Amniotic epithelial cell (primary cell): ENCODE results near the gene LGI2.
"Not testable (repeated sequence)": the region's sequence is repeated elsewhere in the genome, so short reads cannot be mapped to it uniquely, and the experiment has no call there.

Source experiments
- DNase-seq: peaks from one replicate; pipeline ENCODE4 v3.0.0-alpha.2; 2010; ENCODE audit warnings: low read depth

LGI2 gene

GRCh38 chr4:25030277-25031076 is at the start of gene LGI2:
Gene LGI2 (minus strand): TSS chr4:25030946. CDS start chr4:25030693, 253 bp downstream.
- DNase-seq: peak; percentile 8

- no peak for DNase-seq
Observed at GRCh38 chr4:25078523-25078922, 47.8 kb upstream of the LGI2 start.

DNA sequence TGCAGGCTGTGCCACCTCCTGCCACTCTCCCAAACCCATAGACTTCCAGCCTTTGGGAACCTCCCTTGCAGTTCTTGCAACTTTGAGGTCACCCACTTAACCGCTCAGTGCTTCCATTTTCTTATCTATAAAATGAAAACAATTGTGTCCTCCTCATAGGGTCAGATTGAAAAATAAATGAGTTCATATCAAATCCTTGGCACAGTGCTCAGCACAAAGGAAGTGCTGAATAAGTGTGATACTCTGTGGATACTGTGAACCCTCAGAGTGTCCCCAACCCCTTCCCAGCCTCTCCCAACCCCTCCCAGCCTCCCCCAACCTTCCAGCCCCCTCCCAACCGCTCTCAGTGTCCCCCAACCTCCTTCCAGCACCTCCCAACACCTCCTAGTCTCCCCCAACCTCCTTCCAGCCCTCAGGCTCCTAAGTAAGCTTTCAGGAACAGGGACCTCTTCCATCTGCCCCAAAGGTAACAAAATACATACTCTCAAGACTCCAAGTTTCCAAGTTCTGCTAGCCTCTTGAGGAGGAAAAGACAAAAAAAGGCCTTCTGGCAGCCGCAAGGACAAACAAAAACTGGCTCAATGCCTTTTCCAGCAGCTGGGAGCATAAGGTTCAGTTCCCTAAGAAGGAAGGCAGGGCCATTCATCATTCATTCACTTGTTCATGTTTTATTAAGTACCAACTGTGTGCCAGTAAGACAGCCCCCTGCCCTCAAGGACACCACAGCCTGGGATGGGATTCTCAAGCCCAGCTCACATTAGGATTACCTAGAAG is 46.1 kb upstream of the LGI2 start:
- DNase-seq: no peak

DNA sequence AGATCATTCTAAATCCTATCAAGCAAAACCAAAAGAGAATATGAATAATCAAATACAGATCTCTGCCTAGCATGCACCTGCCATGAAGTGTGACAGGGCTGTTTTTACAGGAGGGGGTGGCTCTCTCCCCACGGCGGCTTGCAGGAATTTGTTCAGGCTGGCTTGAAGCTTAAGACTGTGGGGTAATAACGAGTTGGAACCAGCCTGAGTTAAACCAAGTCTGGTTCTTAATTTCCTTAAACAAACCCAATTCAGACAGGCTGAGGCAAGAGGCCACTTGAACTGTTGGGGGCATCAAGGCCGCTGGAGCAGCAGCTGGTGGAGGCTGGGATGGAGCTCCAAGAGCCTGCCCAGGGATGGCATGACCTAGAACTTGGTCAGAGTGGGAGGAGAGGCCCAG is 45.1 kb upstream of the LGI2 start:
- DNase-seq: no peak

- DNase-seq: no peak
Observed at GRCh38 chr4:25075129-25075528, 44.4 kb upstream of the LGI2 start.

DNA sequence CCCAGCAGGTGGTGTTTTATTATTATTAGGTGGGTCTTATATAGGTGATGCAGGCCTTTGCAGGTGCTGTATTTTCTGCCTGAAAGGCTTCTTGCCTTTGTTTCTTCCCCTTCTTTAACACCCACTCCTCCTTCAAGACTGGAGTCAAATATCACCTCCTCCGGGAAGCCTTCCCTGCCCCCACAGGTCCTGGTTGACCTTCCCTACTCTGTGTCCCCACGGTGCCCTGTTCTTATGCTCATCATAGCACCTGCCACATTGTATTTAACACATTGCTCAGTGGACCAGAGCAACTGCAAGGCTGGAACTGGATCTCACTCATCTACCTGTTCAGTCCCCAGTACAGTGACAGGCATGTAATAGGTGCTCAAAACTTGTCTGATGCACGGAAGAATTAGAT is 39.8 kb upstream of the LGI2 start:
- no peak for DNase-seq

DNA sequence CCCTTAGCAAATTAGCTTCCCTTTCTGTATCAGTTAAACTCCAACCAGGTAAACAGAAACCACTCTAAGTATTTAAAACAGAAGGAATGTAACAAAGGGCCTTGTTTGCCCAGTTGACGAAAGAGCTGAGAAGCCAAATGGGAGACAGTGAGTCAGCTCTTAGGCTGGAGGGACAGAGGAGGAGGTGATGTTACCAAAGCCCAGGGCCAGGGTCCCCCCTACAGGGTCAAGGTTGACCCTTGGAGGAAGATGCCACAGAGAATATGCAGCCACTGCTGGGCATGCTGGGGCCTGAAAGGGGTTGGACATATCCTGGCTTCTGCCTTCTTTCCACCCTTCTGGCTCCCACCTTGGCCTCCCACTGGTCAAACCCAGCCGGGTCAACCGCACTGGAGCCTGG is 38.3 kb upstream of the LGI2 start:
- DNase-seq: no peak

DNA sequence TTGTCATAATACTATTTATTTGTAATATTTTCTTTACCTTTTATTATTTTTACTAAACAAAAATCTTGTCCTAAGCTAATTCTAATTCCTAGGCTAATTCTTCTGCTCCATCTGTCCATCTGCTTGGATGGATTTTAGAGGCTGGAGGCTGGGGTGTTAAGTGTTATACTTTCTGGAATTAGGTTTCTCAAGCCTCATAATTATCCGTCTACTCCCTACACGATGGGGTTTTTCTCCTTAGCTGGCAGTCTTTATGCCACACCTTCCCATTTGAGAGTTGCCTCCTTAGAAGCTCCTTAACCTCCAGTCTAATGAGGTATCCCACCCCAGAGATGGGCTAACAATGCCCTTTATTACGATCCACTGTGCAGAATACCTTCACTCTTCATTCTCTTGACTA is 37.6 kb upstream of the LGI2 start:
- no peak for DNase-seq

GRCh38 chr4:25065932-25066590 is 35.3 kb upstream of the LGI2 start:
- no peak for DNase-seq

GRCh38 chr4:25065431-25065858 is 34.7 kb upstream of the LGI2 start:
- DNase-seq: no peak

DNA sequence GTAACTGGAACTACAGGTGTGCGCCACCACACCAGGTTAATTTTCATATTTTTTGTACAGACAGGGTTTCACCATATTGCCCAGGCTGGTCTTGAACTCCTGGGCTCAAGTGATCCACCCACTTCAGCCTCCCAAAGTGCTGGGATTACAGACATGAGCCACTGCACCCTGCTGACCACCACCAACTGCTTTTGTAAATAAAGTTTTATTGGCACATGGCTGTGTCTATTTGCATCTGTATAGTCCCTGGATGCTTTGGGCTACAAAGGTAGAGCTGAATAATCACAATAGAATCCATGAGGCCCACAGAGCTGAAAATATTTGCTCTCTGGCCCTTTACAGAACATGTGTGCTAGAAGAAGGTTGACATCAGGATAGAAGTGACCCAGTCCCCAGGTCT is 33.7 kb upstream of the LGI2 start:
- DNase-seq: not testable (repeated sequence)

- no peak for DNase-seq
Observed at GRCh38 chr4:25063116-25063515, 32.4 kb upstream of the LGI2 start.

DNA sequence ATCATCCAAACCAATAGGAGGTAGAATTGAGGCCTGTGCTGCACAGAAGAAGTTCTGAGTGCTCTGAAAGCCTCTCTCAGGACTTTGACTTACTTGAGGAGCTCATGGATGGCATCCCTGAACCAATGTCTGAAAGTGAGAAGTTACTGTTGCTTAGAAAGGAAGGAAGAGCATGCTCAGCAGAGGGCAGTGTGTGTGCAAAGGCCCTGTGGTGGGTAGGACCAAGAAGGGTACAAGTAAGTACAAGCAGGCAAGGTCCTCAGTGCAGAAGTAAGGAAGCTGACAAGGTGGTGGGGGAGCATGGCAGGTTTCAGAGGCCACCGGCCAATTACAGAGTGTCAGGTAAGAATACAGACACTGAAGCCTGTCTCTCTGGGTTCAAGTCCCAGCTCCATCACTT is 31.4 kb upstream of the LGI2 start:
- DNase-seq: no peak

GRCh38 chr4:25061602-25062001 is 30.9 kb upstream of the LGI2 start:
- DNase-seq: no peak

- no peak for DNase-seq
Observed at GRCh38 chr4:25060963-25061340, 30.2 kb upstream of the LGI2 start.

- DNase-seq: peak; percentile 80
Observed at GRCh38 chr4:25060241-25060962, 29.7 kb upstream of the LGI2 start.

- DNase-seq: no peak
Observed at GRCh38 chr4:25059791-25060190, 29.0 kb upstream of the LGI2 start.

GRCh38 chr4:25058796-25059195 is 28.1 kb upstream of the LGI2 start:
- DNase-seq: no peak

DNA sequence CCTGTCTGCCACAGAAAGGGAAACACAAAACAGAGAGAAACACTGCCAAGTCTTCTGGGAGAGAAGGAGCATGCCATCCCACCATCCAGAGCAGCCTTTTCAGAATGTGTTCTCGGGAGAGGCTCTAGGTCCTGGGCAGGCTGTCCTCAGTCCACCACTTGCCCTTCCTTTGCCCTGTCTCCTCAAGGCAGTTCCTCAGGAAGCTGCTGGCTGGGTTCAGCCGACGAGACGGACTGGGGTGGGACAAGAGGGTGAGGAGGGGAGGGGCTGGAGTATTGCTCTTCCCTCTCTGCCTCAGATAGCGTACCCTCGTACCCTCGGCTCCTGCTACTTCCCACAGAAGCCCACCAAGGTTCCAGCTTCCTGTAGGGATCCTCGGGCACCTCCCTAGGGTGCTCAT is 26.6 kb upstream of the LGI2 start:
- no peak for DNase-seq

DNA sequence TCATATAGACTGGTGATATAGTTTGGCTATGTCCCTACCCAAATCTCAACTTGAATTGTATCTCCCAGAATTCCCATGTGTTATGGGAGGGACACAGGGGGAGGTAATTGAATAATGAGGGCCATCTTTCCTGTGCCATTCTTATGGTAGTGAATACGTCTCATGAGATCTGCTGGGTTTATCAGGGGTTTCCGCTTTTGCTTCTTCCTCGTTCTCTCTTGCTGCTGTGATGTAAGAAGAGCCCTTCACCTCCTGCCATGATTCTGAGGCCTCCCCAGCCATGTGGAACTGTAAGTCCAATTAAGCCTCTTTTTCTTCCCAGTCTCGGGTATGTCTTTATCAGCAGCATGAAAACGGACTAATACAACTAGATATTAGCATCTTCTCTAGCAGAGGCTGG is 21.3 kb upstream of the LGI2 start:
- DNase-seq: not testable (repeated sequence)

GRCh38 chr4:25051534-25051933 is 20.8 kb upstream of the LGI2 start:
- DNase-seq: peak; percentile 54

- DNase-seq: no peak
Observed at GRCh38 chr4:25050370-25051078, 19.8 kb upstream of the LGI2 start.
